ENCODE data around the gene ZCCHC14. TPM values are rescaled to one million over a fixed set of nuclear protein-coding genes. Genes with fewer than 3 reads are reported as not detected.

ZCCHC14 gene
- total and polyA plus RNA-seq, 2 of the 13 experiments (the other 11 are each of a cell fraction or from before 2014, with no cell fraction given) = 12.4 to 12.5 TPM

- TF ChIP-seq CENPBD1 (CRISPR knock-in tag; IDR thresholded peaks at IDR 0.05; ENCODE audit: borderline replicate concordance, low read depth) (no peak), SRSF9 (IDR thresholded peaks at IDR 0.05; ENCODE audit: borderline replicate concordance, insufficient read depth, low read depth, low read length, poor library complexity, severe bottlenecking) (no peak), SMAD3 (CRISPR knock-in tag; IDR thresholded peaks at IDR 0.05) (peak; percentile 57), ZNF232 (CRISPR knock-in tag; IDR thresholded peaks at IDR 0.05; ENCODE audit: borderline replicate concordance) (0 out of 2 replicates have a peak, but pooled peaks have one; percentile 60), MAFF (IDR thresholded peaks at IDR 0.05; ENCODE audit: low read depth, low read length) (peak; percentile 49), HNF1B (CRISPR knock-in tag; IDR thresholded peaks at IDR 0.05) (peak; percentile 98), CBX1 (IDR thresholded peaks at IDR 0.05; ENCODE audit: low read depth) (peak; percentile 21), POLR2AphosphoS5 (IDR thresholded peaks at IDR 0.05; ENCODE audit: low read depth, low read length) (peak; percentile 91), HOXA9 (CRISPR knock-in tag; IDR thresholded peaks at IDR 0.05; ENCODE audit: borderline replicate concordance) (peak; percentile 100), ARID3A (IDR thresholded peaks at IDR 0.05; ENCODE audit: low read depth, low read length) (peak; percentile 99), MYC (CRISPR knock-in tag; IDR thresholded peaks at IDR 0.05; ENCODE audit: borderline replicate concordance) (peak; percentile 43; the same call in 1 of the 2 replicates), ZNF639 (CRISPR knock-in tag; conservative IDR thresholded peaks at IDR 0.05) (peak; percentile 62; the same call in 1 of the 2 replicates), MLX (CRISPR knock-in tag; IDR thresholded peaks at IDR 0.05) (peak; percentile 85), KLF9 (CRISPR knock-in tag; IDR thresholded peaks at IDR 0.05; ENCODE audit: low read depth) (0 out of 2 replicates have a peak, but pooled peaks have one; percentile 43), CHD2 (IDR thresholded peaks at IDR 0.05; ENCODE audit: low read depth, low read length) (peak; percentile 53; the same call in 1 of the 2 replicates), PLSCR1 (CRISPR knock-in tag; IDR thresholded peaks at IDR 0.05; ENCODE audit: borderline replicate concordance) (no peak), SIX4 (CRISPR knock-in tag; IDR thresholded peaks at IDR 0.05) (no peak), FOXO1 (CRISPR knock-in tag; IDR thresholded peaks at IDR 0.05) (peak; percentile 91), CEBPG (CRISPR knock-in tag; IDR thresholded peaks at IDR 0.05) (peak; percentile 97), ZNF382 (CRISPR knock-in tag; IDR thresholded peaks at IDR 0.05; ENCODE audit: borderline replicate concordance) (no peak), CREB1 (IDR thresholded peaks at IDR 0.05) (peak; percentile 95), CREB1 (CRISPR knock-in tag; IDR thresholded peaks at IDR 0.05) (peak; percentile 98)
Measured at GRCh38 chr16:87387942-87388817, 104.6 kb downstream of the ZCCHC14 start (continued).

Measured in HepG2 (cell line).